Duodenal mucosa (tissue), 2 donors: ENCODE data around the gene NAT8.
"Not testable (repeated sequence)": the region's sequence is repeated elsewhere in the genome, so short reads cannot be mapped to it uniquely, and the experiment has no call there.

ENCODE experiments used
- H3K27ac ChIP-seq: one replicate; pipeline ENCODE4 v1.7.0; 2013; ENCODE audit warnings: low read depth, low read length
- H3K27me3 ChIP-seq, 2 donors: one replicate each; pipeline ENCODE4 v1.7.0; 2013; ENCODE audit warnings: low read length in 2 of 2, control low read depth in 1 of 2; ENCODE audit not compliant: insufficient read depth in 2 of 2, control insufficient read depth in 1 of 2
- H3K36me3 ChIP-seq, 2 donors: one replicate each; pipeline ENCODE4 v1.7.0; 2013; ENCODE audit warnings: low read length in 2 of 2, control low read depth in 1 of 2; ENCODE audit not compliant: insufficient read depth in 2 of 2, control insufficient read depth in 1 of 2
- H3K4me1 ChIP-seq, 2 donors: one replicate each; pipeline ENCODE4 v1.7.0; 2013; ENCODE audit warnings: low read length in 2 of 2, control low read depth in 1 of 2; ENCODE audit not compliant: insufficient read depth in 2 of 2, control insufficient read depth in 1 of 2
- H3K4me3 ChIP-seq, 2 donors: one replicate each; pipeline ENCODE4 v1.7.0; 2013; ENCODE audit warnings: low read length in 2 of 2, low read depth in 1 of 2
- H3K9ac ChIP-seq, 2 donors: one replicate each; pipeline ENCODE4 v1.7.0; 2013; ENCODE audit warnings: low read length in 2 of 2, low read depth in 1 of 2
- H3K9me3 ChIP-seq, 2 donors: one replicate each; pipeline ENCODE4 v1.7.0; 2013; ENCODE audit warnings: low read length in 2 of 2, control low read depth in 1 of 2; ENCODE audit not compliant: control insufficient read depth in 1 of 2

Gene NAT8

DNA sequence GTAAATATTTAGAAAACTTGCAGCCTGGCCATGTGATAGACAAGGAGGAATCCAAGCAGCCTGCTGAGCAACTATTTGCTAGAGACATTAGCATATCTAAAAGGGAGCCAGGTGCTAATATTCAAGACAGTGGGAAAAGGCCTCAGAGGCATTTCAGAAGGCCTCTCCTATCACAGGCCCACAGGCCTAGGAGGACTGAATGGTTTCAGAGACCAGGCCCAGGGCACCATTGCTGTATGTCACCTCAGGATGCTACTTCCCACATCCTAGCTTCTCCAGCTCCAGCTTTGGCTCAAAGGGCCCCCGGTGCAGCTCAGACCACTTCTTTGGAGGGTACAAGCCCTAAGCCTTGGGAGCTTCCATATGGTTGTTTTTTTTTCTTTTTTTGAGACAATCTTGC is 3.8 kb downstream of the NAT8 start:
- Histone ChIP-seq H3K27ac (no peak overlapping the region), H3K27me3 (no peaks in the 10 kb centered on the region), H3K4me1 (peaks cover 7 to 20% of the 10 kb centered on the region in 2 donors), H3K36me3 (no peaks in the 10 kb centered on the region), H3K9ac (no peak overlapping the region), H3K4me3 (no peak overlapping the region), H3K9me3 (peaks cover 3 to 5% of the 10 kb centered on the region in 2 donors)

DNA sequence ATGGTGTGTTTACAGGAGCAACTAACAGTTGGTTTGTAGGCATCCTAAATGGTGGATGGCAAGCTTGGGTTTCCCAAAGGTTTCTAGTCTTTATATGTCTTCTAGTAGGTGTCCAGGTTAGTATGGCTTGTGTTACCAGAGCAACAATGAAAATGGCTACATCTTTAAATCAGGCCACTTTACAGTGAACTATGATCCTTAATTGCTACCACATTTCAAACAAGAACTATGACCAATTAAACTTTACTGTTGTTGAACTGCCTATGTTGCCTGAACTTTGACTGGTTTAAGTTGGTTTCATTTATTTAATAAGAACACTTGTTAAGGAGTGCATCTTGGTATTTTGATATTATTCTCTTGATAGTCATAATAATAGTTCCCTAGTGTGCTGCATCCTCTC is 5.2 kb downstream of the NAT8 start:
- not testable (repeated sequence) for H3K9me3 ChIP-seq, H3K9ac ChIP-seq, H3K27ac ChIP-seq, H3K36me3 ChIP-seq, H3K27me3 ChIP-seq, H3K4me3 ChIP-seq
- H3K4me1 ChIP-seq = peaks cover 7 to 17% of the 10 kb centered on the region in 2 donors

DNA sequence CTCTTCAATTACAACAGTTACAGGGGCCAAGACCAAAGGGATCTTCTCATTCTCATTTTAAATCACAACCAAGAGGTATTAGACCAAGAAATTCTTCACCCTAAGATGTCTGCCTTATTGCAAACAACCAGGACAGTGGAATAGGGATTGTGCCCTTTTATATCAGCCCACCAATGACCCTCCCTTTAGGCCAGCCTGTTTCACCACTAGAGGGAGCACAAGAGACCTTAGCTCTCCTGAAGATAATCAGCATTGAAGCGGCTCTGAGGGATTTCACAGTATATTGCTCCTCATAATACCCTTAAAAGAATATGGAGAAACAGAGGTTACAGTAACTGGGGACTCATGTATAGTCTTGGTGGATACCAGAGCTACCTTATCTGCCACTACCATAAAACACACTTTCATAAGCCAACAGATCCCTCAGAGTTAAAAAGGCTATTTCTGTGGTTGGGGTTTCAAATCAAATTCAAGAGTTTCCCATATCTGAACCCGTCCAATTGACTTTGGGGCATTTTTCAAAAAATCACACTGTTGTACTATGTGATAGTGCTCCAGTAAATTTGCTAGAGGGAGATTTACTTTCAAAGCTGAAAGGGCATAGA is 11.5 kb downstream of the NAT8 start:
- not testable (repeated sequence) for H3K9ac ChIP-seq, H3K27ac ChIP-seq, H3K36me3 ChIP-seq, H3K4me3 ChIP-seq, H3K4me1 ChIP-seq, H3K27me3 ChIP-seq, H3K9me3 ChIP-seq

DNA sequence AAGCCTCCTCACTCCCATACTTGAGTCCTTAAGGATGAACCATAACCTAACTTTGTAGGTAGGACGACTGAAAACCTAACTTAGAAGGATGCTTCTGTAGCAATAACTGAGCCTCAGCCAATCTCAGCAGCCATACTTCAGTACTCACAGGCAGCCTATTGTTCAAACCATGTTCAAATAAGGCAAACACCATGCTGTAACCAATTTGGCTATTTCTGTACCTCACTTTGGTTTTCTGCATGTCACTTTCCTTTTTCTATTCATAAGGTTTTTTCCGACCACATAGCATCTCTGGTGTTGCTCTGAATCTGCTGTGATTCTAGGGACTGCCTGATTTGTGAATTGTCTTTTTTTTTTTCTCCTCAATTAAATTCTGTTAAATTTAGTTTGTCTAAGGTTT is 13.7 kb downstream of the NAT8 start:
- not testable (repeated sequence) for H3K27me3 ChIP-seq, H3K36me3 ChIP-seq, H3K9me3 ChIP-seq, H3K4me1 ChIP-seq, H3K27ac ChIP-seq, H3K9ac ChIP-seq, H3K4me3 ChIP-seq

GRCh38 chr2:73626237-73626636 is 16.0 kb downstream of the NAT8 start:
- not testable (repeated sequence) for H3K4me1 ChIP-seq, H3K9ac ChIP-seq, H3K27ac ChIP-seq, H3K27me3 ChIP-seq, H3K9me3 ChIP-seq, H3K4me3 ChIP-seq, H3K36me3 ChIP-seq

- not testable (repeated sequence) for H3K9me3 ChIP-seq, H3K4me3 ChIP-seq, H3K9ac ChIP-seq, H3K27me3 ChIP-seq, H3K36me3 ChIP-seq, H3K4me1 ChIP-seq, H3K27ac ChIP-seq
Measured at GRCh38 chr2:73624625-73625024, 17.6 kb downstream of the NAT8 start.

DNA sequence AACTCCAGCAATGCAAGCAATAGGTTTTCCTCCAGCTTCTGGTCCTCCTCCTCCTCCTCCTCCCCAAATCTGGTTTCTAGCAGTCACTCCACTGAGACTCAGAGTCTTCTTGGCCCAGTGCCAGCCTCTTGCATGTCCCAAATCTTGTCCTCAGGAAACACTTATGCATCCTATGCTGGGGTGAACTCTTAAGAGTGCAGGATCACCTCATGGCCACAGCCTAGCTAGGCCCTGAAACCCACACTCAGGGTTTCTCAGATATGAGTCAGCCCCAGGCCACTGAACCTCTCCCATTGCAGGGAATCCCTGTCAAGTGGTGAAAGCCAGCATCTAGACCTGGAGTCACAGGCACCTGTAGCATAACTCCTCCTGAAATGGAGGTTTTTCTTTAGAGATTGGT is 18.2 kb downstream of the NAT8 start:
- H3K4me1 ChIP-seq, H3K27me3 ChIP-seq, H3K27ac ChIP-seq, H3K4me3 ChIP-seq, H3K9ac ChIP-seq, H3K36me3 ChIP-seq, H3K9me3 ChIP-seq: not testable (repeated sequence)

DNA sequence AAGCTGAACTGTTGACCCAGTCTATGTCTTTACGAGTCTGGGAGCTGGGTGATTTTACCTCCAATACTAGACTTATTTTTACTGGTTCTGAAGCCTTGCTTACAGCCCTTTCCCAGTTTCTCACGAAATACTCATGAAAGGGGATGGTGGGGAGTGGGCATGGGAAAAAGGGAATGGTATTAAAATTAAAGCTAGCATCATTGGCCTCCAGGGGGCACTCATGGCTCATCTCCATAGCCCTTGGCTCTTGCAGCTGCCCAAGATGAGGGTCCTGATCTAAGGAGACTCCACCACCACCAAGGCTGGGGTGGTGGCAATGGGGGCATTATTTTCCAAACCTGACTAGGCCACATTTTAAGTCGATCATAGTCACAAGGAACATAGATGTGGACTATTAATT is 22.3 kb downstream of the NAT8 start:
- not testable (repeated sequence) for H3K9ac ChIP-seq, H3K9me3 ChIP-seq, H3K36me3 ChIP-seq, H3K27ac ChIP-seq, H3K4me1 ChIP-seq, H3K4me3 ChIP-seq, H3K27me3 ChIP-seq

GRCh38 chr2:73614997-73615396 is 27.2 kb downstream of the NAT8 start:
- Histone ChIP-seq H3K4me3 (no peak overlapping the region), H3K36me3 (peaks cover 0 to 9% of the 10 kb centered on the region in 2 donors), H3K4me1 (no peaks in the 10 kb centered on the region), H3K27me3 (no peaks in the 10 kb centered on the region), H3K9me3 (no peaks in the 10 kb centered on the region), H3K9ac (no peak overlapping the region), H3K27ac (no peak overlapping the region)

DNA sequence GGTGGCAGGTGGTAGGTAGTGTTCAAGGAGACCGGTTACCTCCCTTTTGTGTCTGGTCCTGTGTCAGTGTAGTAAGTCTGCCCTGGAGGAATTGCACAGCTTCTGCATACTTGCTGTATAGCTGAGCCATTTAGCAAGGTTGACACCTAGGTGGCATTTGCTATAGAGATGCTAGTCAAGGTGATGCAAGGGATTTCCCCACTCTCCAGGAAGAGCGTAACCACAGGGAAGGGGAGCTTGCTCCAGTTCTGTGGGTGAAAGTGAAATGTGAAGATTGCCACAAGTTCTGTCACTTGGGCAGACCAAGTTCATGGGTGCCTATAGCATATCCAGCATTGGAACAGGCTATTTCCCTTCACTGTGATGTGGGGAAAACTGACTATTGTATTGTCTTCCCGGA is 28.1 kb downstream of the NAT8 start:
- no peaks in the 10 kb centered on the region for H3K4me1 ChIP-seq
- H3K36me3 ChIP-seq = peaks cover 0 to 9% of the 10 kb centered on the region in 2 donors
- H3K9ac ChIP-seq = no peak overlapping the region
- no peaks in the 10 kb centered on the region for H3K9me3 ChIP-seq
- no peak overlapping the region for H3K27ac ChIP-seq
- no peak overlapping the region for H3K4me3 ChIP-seq
- H3K27me3 ChIP-seq = no peaks in the 10 kb centered on the region

GRCh38 chr2:73611867-73612266 is 30.4 kb downstream of the NAT8 start:
- Histone ChIP-seq H3K4me3 (no peak overlapping the region), H3K36me3 (peaks cover 0 to 9% of the 10 kb centered on the region in 2 donors), H3K4me1 (no peaks in the 10 kb centered on the region), H3K27ac (no peak overlapping the region), H3K27me3 (no peaks in the 10 kb centered on the region), H3K9me3 (no peaks in the 10 kb centered on the region), H3K9ac (no peak overlapping the region)
